Endothelial cell of umbilical vein (primary cell): ENCODE results near the gene ZNRF3. TPM values are rescaled to one million over a fixed set of nuclear protein-coding genes. Genes with fewer than 3 reads are reported as not detected.
A peak's percentile ranks its signal among the peaks of the same experiment; 100 is the strongest.

ENCODE experiments used
- BruUV-seq: library from RNA; stranded (reverse); fragments of 400-500 nt; replicated peaks from 2 replicates; lab custom pipeline; 2021; lab: Mats Ljungman, UMichigan
- CTCF ChIA-PET: fragments of 300-600, 350-600 bp; sonication (Branson Sonifier 250); formaldehyde crosslinking; loops from one replicate; lab custom pipeline; 2021; ENCODE audit warnings: antibody characterized with exemption, inconsistent platforms; lab: Charles Lee
- POLR2A ChIA-PET: fragments of 300-600, 350-600 bp; sonication (Branson Sonifier 250); formaldehyde crosslinking; loops from one replicate; lab custom pipeline; 2021; ENCODE audit warnings: antibody characterized with exemption, inconsistent platforms; lab: Charles Lee
- DNase-seq: peaks from one replicate; pipeline ENCODE4 v3.0.0-alpha.2; 2011; ENCODE audit warnings: low read depth, low spot score
- FAIRE-seq: peaks from 2 replicates; lab custom pipeline; 2011; peaks lifted over from hg19 to GRCh38; lab: Jason Lieb, UNC
- H2AFZ ChIP-seq: 2 replicates; pipeline ENCODE4 v1.6.0; 2012; ENCODE audit warnings: low read depth, low read length, control low read depth, inconsistent platforms
- H3K27ac ChIP-seq: 2 replicates; pipeline ENCODE4 v1.5.1; 2011; ENCODE audit warnings: low read depth, mild to moderate bottlenecking, control low read depth, low read length, moderate library complexity; ENCODE audit not compliant: insufficient read depth
- H3K27me3 ChIP-seq, 2 experiments: 2 replicates each; pipeline versions ENCODE4 v1.6.0 to v1.6.1; 2011; ENCODE audit warnings: low read length in 2 of 2, mixed read lengths in 1 of 2; ENCODE audit not compliant: control insufficient read depth in 2 of 2, insufficient read depth in 2 of 2
- H3K36me3 ChIP-seq, 2 experiments: 2 replicates in 1 of 2; 3 replicates in 1 of 2; pipeline ENCODE4 v1.5.1; 2011; ENCODE audit warnings: low read length in 2 of 2, mild to moderate bottlenecking in 1 of 2, moderate library complexity in 1 of 2; ENCODE audit not compliant: control insufficient read depth in 2 of 2, insufficient read depth in 2 of 2; ENCODE audit errors: extremely low read depth in 1 of 2
- H3K4me1 ChIP-seq: 3 replicates; pipeline ENCODE4 v1.5.1; 2011; ENCODE audit warnings: mild to moderate bottlenecking, low read length; ENCODE audit not compliant: control insufficient read depth, insufficient read depth; ENCODE audit errors: extremely low read depth
- H3K4me2 ChIP-seq: 2 replicates; pipeline ENCODE4 v1.6.1; 2011; ENCODE audit warnings: low read length, control low read depth, mixed read lengths; ENCODE audit not compliant: insufficient read depth
- H3K4me3 ChIP-seq, 3 experiments: fragments of 200-600 bp in 1 of 3; sonication (generic), shearing (Covaris generic) in 1 of 3; replicated peaks in 1 of 3; 2 replicates each; pipeline ENCODE4 v1.5.1; 2011 to 2016; ENCODE audit warnings: control low read depth in 3 of 3, low read length in 3 of 3, mild to moderate bottlenecking in 2 of 3, inconsistent platforms in 1 of 3, low read depth in 1 of 3, moderate library complexity in 1 of 3; ENCODE audit not compliant: insufficient read depth in 1 of 3
- H3K79me2 ChIP-seq: 2 replicates; pipeline ENCODE4 v1.6.0; 2012; ENCODE audit warnings: low read length, inconsistent platforms; ENCODE audit not compliant: control insufficient read depth, insufficient read depth
- H3K9ac ChIP-seq: replicated peaks from 2 replicates; pipeline ENCODE3; 2011; ENCODE audit warnings: low read length, control low read depth; ENCODE audit not compliant: insufficient read depth; ENCODE audit errors: extremely low read depth
- H3K9me1 ChIP-seq: replicated peaks from 3 replicates; pipeline ENCODE4 v1.6.0; 2011; ENCODE audit warnings: mild to moderate bottlenecking, low read length; ENCODE audit not compliant: control insufficient read depth, insufficient read depth; ENCODE audit errors: extremely low read depth
- H3K9me3 ChIP-seq: replicated peaks from 2 replicates; pipeline ENCODE4 v1.5.1; 2012; ENCODE audit warnings: low read length, inconsistent platforms; ENCODE audit not compliant: control insufficient read depth, insufficient read depth
- H4K20me1 ChIP-seq: replicated peaks from 2 replicates; pipeline ENCODE3; 2011; ENCODE audit warnings: mild to moderate bottlenecking, low read length; ENCODE audit not compliant: control insufficient read depth, insufficient read depth; ENCODE audit errors: extremely low read depth
- CTCF ChIP-seq, 2 donors: IDR thresholded peaks; 1 replicate in 1 of 2; 2 replicates in 1 of 2; pipeline ENCODE4 v1.5.1; 2011; ENCODE audit warnings: low read length in 2 of 2, mild to moderate bottlenecking in 2 of 2, moderate library complexity in 2 of 2, control low read depth in 1 of 2, inconsistent platforms in 1 of 2, low read depth in 1 of 2; ENCODE audit not compliant: insufficient read depth in 1 of 2; ENCODE audit errors: extremely low read depth in 1 of 2
- EZH2 ChIP-seq: IDR thresholded peaks from 2 replicates; pipeline ENCODE4 v1.6.1; 2012; ENCODE audit warnings: borderline replicate concordance, low read depth, mild to moderate bottlenecking, moderate library complexity, low read length, inconsistent platforms; ENCODE audit not compliant: severe bottlenecking
- FOS ChIP-seq: IDR thresholded peaks from 2 replicates; pipeline ENCODE4 v1.6.1; 2011; ENCODE audit warnings: mild to moderate bottlenecking, low read length, moderate library complexity, borderline replicate concordance; ENCODE audit not compliant: insufficient read depth
- GATA2 ChIP-seq: IDR thresholded peaks from 2 replicates; pipeline ENCODE4 v1.7.0; 2011; ENCODE audit warnings: low read depth, mild to moderate bottlenecking, moderate library complexity, mixed read lengths, low read length; ENCODE audit not compliant: insufficient read length, insufficient read depth
- JUN ChIP-seq: IDR thresholded peaks from 2 replicates; pipeline ENCODE4 v1.6.1; 2011; ENCODE audit warnings: borderline replicate concordance, low read depth; ENCODE audit not compliant: insufficient read length, insufficient read depth
- MYC ChIP-seq: IDR thresholded peaks from one replicate; pipeline ENCODE4 v1.6.1; 2011; ENCODE audit warnings: mild to moderate bottlenecking, low read depth, low read length
- POLR2A ChIP-seq: IDR thresholded peaks from 2 replicates; pipeline ENCODE4 v1.6.1; 2012; ENCODE audit warnings: low read depth, mild to moderate bottlenecking, control low read depth, low read length
- POLR2AphosphoS5 ChIP-seq: IDR thresholded peaks from 2 replicates; pipeline ENCODE4 v1.6.1; 2012; ENCODE audit warnings: low read depth, mild to moderate bottlenecking, control low read depth, low read length, moderate library complexity; ENCODE audit not compliant: insufficient read depth
- dilution Hi-C: fragments of 300-500 bp; cut with MboI; formaldehyde crosslinking; loops from one replicate; pipeline ENCODE4 v1.15.0; 2019; ENCODE audit warnings: low sequenced_read_pairs; ENCODE audit not compliant: extremely low pct_ligation_motif_present
- intact Hi-C: fragments of 100-400 bp; cut with micrococcal nuclease; formaldehyde crosslinking; loops from one replicate; pipeline ENCODE4 v1.10.0; 2022
- polyA plus RNA-seq, 4 experiments: library from polyadenylated mRNA; depleted of rRNA in 3 of 4; stranded (reverse) in 3 of 4; unstranded in 1 of 4; fragments of >200 nt; gene quantifications; 2 replicates each; pipeline versions ENCODE4 v1.2.1 to v1.2.3, GENCODE V29; 2011 to 2012; ENCODE audit warnings: missing spikeins in 1 of 4
- total RNA-seq: library from RNA; stranded (reverse); gene quantifications from 2 replicates; pipeline ENCODE4 v1.2.3, GENCODE V29; 2021
- TF ChIP-seq, protein P1 (sequence below): IDR thresholded peaks from 2 replicates; pipeline ENCODE4 v1.6.1; 2011; ENCODE audit not compliant: insufficient read depth, insufficient read length

The ZNRF3 gene
- total and polyA plus RNA-seq, 2 donors (not counting 3 experiments of a cell fraction or from before 2014, with no cell fraction given): 2.7 to 5.2 TPM

DNA sequence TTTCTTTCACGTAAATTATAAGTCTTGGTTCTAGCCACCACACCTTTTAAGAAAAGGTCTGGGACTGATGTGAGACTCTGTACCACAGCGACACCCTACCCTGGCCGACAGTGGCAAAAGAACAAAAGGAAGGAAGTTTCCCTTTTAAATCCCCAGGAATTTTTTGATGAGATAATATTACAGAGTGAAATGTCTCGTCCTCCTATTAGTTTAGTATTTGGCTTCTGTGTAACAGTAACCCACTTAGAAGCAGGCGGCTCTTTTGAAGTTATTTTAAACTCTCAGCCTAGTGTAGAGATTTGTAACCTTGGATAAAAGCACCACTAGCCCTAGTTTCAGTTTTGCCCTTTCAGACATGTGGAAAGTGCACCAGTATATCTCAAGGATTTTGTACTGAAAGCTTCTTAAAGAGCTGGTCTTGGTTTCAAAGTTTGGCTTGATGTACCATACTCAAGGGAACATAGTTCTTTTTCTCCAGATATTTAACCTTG lies 94.2 kb downstream of the ZNRF3 start:
- Histone ChIP-seq H4K20me1 (no peaks in the 10 kb centered on the region), H2AFZ (peak overlapping the region; percentile 62), H3K79me2 (no peaks in the 10 kb centered on the region), H3K4me3 (peak overlapping the region in 2 of 3 experiments; percentile 13 to 50), H3K4me1 (peaks cover 27% of the 10 kb centered on the region), H3K36me3 (no peaks in the 10 kb centered on the region), H3K9me1 (no peaks in the 10 kb centered on the region), H3K27me3 (no peaks in the 10 kb centered on the region), H3K27ac (peak overlapping the region; percentile 59), H3K9ac (peak overlapping the region; percentile 78), H3K9me3 (no peaks in the 10 kb centered on the region), H3K4me2 (peak overlapping the region; percentile 87)
- DNase-seq: peak; percentile 48
- intact Hi-C loops (loop anchor here (1.0 kb wide), 1 partner anchor 54 kb away; no protein-coding TSS in a partner anchor), dilution Hi-C loops (no loop called here)
- ChIA-PET CTCF (interaction anchor here (1.3 to 3.2 kb wide), 4 partner anchors 18 to 122 kb away, joined by 3 to 16 read pairs (median 6); no protein-coding TSS in a partner anchor), POLR2A (no interaction called here)
- peak; percentile 37 for FAIRE-seq
- TF ChIP-seq GATA2 (no peak), CTCF (IDR thresholded peaks at IDR 0.05; ENCODE audit: extremely low read depth in 1 of 2, insufficient read depth in 1 of 2, low read depth in 1 of 2, low read length in 2 of 2) (no peak), POLR2AphosphoS5 (no peak), POLR2A (peak; percentile 31), EZH2 (no peak), MYC (no peak), FOS (no peak), JUN (no peak)
- TF ChIP-seq, protein P1, sequence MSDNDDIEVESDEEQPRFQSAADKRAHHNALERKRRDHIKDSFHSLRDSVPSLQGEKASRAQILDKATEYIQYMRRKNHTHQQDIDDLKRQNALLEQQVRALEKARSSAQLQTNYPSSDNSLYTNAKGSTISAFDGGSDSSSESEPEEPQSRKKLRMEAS: no peak
- no TSS peak for BruUV-seq
